ENCODE results near the gene LATS1.
"Not testable (repeated sequence)": the region's sequence is repeated elsewhere in the genome, so short reads cannot be mapped to it uniquely, and the experiment has no call there.

The LATS1 gene

GRCh38 chr6:149728499-149729234, 10.8 kb upstream of the LATS1 start:
- no peak for DNase-seq (ENCODE audit: low read depth)

DNA sequence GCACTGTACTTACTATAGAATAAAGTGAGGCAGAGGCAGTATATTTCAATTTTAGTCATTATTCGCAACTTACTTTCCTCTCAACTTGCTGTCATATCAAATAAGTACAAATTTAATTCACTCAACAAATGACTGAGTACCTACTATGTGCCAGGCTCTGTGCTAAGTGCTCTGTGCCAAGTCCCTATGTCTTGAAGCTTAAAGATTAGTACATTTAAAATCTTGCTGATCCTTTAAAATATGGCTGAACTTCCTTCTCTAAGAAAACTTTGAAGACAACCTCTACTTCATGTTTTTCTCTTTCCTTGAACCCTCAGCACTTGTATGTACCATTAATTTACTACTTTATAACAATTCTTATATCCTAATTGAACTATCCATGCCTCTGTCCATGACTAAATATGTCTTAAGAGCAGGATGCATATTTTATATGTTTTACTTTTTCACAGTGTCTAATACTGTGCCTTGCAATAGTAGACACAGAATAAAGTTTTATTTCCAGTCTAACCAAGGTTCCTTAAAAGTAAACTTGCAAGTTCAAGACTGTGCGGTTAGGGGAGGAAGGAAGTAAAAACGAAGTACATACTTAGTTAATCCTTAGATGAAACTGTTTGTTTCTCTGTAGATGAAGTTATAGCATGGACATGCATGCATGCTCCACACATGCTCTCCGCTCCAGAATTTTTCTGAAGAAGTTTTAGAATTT, 10.0 kb upstream of the LATS1 start:
- DNase-seq (ENCODE audit: low read depth) = no peak

DNA sequence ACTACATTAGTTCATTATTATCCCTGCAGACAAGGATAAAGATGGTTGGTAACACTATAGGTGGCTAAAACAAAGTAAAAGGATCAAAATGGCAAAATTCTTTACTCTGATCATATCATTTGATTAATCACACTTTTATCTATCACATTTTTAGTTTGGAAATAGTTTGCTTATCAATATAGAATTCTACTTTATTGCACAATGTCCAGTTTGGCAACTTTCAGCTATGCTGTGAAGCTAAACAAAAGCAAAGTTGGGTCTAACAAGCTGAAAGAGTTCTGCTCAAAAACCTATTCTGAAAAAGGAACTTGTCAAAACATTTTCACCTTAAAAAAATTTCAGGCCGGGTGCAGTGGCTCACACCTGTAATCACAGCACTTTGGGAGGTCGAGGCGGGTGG, 7.9 kb upstream of the LATS1 start:
- no peak for DNase-seq (ENCODE audit: low read depth)

DNA sequence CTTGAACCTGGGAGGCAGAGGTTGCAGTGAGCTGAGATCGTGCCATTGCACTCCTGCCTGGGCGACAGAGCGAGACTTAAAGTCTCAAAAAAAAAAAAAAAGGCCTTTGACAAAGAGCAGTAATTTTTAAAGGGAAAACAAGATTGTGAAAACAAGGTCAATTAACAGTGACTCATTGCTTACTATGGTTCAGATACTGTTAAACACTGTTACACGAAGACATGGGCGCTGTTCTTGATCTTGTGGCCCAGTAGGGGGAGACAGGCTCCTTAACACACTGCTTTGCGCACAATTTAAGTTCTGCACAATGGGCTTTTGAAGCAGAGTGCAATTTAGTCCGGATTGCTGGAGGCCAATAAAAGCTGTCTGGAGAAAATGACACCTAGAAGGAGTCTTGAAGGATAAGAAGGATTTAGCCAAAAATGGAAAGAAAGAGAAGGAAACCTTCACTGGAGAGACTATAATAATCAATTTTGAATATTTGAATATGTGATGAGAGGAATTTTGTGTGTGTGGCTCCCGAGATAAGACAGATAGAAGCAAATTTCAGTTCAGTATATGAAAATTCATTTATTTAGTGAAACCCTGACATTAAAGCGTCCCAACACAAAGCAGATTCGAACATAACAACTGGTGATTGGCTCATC, 6.0 kb upstream of the LATS1 start:
- peak; percentile 6 for DNase-seq (ENCODE audit: low read depth)

DNA sequence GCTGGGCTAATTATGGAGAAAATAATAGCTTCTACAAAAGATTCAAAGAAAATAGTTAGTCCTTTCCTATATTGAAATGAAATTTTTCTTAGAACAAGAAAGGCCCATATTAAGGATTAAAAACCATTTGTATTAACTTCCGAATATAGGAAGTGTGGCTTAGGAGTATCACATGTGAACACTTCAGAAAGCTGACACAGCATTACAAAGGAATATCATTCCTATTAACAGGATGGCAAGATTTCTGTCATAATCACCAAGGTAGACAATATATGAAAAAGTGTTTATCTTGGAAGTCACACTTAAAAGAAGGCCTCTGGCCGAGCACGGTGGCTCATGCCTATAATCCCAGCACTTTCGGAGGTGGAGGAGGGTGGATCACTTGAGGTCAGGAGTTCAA, 5.4 kb upstream of the LATS1 start:
- no peak for DNase-seq (ENCODE audit: low read depth)

DNA sequence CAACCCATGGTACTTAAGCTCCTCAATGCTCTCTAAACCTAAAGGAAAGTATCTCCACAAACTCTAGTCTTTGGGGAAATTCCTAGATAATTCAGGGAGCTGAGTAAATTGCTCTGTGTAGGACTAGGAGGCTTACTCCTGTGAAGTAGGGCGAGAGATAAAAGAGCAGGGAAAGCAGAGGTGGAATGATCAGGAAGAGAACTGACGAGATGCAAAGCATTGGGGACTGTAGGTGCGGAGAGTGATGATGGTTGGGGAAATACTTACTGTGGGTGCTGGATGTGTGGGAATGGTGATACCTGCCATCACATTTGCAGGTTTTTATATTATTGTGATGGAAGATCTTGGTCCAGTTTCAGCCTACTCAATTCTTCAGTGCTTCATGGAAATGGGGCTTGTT, 1.6 kb upstream of the LATS1 start:
- no peak for DNase-seq (ENCODE audit: low read depth)

- DNase-seq (ENCODE audit: low read depth) = no peak
These were observed 680 bp downstream of the LATS1 start for GRCh38 chr6:149717255-149717587.

DNA sequence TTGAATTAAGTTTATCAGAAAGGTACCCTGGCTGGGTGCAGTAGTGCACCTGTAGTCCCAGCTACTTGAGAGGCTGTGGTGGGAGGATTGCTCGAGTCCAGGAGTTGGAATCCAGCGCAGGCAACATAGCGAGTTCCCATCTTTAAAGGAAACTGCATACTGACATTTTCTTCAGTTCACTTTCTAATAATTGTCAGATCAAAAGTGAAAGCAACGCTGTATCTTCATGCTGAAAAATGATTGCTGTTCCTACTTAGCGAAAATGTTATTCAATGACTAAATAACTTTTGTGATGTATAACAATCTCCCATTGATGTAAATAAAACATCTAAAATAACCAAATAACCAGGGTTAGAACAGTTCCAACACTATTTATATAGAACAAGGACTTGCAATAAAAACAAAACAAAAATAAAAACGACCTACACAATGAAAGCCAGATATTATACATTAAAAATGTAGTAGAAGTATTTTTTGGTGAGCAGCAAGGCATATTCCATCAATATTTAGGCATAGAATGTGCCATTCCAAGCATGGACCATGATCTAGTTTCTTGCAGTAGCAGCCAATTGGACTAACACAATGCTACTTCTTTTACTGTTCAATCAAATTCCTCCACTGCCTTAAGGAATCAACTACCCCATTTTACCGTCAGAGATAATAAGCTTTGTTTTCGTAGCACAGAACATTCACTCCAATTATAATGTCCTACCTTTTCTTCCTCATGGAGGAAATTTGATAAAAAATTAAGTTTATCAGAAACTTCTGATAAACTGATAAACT, 1.5 kb downstream of the LATS1 start:
- no peak for DNase-seq (ENCODE audit: low read depth)

GRCh38 chr6:149714442-149714841, 3.5 kb downstream of the LATS1 start:
- DNase-seq (ENCODE audit: low read depth) = no peak

GRCh38 chr6:149711711-149712110, 6.2 kb downstream of the LATS1 start:
- DNase-seq (ENCODE audit: low read depth) = no peak

DNA sequence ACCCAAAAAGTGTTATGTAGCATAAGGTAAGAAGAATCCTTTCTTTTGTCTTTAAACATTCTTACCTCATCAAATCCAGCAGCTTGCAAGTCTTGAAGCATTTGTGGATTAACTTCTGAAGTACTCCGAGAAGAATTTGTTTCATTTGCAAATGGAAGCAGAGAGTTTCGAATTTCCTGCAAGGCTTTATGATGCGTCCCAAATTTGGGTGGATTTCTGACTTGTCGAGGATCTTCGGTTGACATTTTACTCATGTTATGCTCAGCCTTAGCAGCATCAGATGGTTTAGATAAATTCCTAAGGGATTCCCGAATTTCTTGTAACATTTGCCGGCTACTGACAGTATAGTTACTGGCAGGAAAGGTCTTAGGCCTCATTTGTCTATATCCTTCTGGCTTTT, 16.2 kb downstream of the LATS1 start:
- DNase-seq (ENCODE audit: low read depth) = no peak

DNA sequence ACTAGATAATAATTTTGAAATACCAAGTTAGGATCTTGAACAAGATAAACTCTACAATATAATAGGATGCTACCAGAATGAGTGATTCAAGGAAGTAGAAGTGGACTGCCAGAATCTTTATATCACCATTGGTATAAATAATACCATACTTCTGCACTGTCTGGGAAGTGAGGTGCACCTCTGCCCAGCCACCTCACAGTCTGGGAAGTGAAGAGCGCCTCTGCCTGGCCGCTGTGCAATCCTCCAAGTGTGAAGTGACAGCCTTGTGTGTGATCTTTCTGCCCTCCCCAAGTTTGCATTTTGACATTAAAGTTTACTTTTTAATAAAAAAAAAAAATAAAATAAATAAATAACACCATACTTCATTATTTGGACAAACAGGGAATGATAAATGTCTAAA, 18.8 kb downstream of the LATS1 start:
- DNase-seq (ENCODE audit: low read depth) = no peak

GRCh38 chr6:149698175-149698574, 19.7 kb downstream of the LATS1 start:
- no peak for DNase-seq (ENCODE audit: low read depth)

- DNase-seq (ENCODE audit: low read depth) = no peak
These were observed 21.0 kb downstream of the LATS1 start for GRCh38 chr6:149696901-149697300.

GRCh38 chr6:149694921-149695320, 23.0 kb downstream of the LATS1 start:
- no peak for DNase-seq (ENCODE audit: low read depth)

- DNase-seq (ENCODE audit: low read depth) = no peak
These were observed 26.7 kb downstream of the LATS1 start for GRCh38 chr6:149691201-149691600.

DNA sequence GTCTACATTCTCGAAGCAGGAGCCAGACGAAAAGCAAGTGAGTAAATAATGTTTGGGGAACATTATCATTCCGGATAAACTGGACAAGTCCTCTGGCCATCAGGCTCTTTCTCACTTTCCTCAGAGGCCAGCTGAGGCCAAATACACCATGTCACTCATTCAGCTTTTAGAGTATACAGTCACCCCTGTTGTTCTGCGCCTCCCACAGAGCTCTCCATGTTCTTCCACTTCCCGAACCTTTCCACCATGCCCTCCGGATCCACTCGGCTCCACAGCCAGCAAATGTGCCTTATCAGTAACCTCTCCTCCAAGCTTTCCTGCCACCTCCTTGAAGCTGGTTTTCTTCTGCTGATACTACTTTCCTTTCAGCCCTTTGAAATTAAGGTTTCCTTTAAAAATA, 31.7 kb downstream of the LATS1 start:
- no peak for DNase-seq (ENCODE audit: low read depth)

- no peak for DNase-seq (ENCODE audit: low read depth)
These were observed 34.5 kb downstream of the LATS1 start for GRCh38 chr6:149683256-149683859.

DNA sequence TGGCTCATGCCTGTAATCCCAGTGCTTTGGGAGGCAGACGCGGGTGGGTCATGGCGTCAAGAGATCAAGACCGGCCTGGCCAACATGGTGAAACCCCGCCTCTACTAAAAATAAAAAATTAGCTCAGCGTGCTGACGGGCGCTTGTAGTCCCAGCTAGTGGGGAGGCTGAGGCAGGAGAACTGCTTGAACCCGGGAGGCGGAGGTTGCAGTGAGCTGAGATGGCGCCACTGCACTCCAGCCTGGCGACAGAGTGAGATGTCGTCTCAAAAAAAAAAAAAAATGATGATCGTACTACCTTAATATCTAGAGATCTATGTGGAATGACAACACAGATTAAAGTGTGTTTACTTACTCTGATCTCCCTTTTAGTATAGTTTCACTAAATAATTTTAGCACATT, 36.1 kb downstream of the LATS1 start:
- DNase-seq (ENCODE audit: low read depth) = not testable (repeated sequence)

DNA sequence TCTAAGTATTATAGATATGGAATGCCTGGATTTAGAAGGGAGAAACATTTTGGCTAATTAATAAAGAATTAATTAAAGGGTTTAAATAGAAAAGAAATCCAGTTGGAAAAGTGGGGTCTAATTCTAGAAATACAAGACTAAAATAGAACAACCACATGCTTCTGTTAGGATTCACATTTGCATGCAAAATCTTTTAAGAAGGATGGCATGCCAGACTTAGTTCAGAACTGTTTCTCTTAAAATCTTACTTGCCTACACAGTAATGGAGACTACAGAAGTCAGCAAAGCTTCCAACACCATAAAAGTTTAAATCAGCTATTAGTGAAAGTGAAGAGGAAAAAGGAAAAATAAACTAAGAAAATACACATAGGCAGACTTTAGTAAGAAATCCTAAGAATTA, 36.7 kb downstream of the LATS1 start:
- no peak for DNase-seq (ENCODE audit: low read depth)

DNA sequence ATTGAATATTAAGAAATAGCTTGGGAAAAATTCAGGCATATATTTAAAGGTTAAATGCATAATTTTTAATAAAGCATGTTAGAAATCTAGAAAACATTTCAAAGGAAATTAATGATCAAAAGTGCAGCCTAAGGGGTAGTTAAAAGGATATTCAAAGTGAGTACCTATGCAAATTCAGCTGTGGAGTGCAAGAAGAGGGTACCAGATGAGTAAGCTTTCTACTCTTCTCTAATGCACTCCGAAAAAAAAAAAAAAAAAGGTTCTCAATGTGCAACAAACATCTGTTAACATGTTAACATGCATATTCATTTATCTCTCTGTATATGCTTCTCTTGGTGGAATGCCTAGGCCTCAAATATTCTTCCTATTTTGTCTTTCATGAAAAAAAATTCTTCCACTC, 37.4 kb downstream of the LATS1 start:
- no peak for DNase-seq (ENCODE audit: low read depth)

DNA sequence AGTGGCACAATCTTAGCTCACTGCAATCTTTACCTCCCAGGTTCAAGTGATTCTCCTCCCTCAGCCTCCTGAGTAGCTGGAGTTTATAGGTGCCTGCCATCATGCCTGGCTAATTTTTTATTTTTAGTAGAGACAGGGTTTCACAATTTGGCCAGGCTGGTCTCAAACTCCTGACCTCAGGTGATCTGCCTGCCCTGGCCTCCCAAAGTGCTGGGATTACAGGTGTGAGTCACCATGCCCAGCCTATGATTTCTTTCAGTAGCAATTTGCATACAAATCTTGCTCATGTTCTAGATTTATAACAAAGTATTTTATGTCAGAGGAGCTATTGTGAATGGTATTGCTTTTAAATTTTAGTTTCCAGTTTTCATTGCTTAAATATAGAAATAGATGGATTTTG, 45.6 kb downstream of the LATS1 start:
- not testable (repeated sequence) for DNase-seq (ENCODE audit: low read depth)
